ENCODE data around the gene IL2RA. TPM values are rescaled to one million over a fixed set of nuclear protein-coding genes. Genes with fewer than 3 reads are reported as not detected.

The IL2RA gene
- total and polyA plus RNA-seq, 12 donors = 0.19 to 9.1 (median 0.82) TPM

DNA sequence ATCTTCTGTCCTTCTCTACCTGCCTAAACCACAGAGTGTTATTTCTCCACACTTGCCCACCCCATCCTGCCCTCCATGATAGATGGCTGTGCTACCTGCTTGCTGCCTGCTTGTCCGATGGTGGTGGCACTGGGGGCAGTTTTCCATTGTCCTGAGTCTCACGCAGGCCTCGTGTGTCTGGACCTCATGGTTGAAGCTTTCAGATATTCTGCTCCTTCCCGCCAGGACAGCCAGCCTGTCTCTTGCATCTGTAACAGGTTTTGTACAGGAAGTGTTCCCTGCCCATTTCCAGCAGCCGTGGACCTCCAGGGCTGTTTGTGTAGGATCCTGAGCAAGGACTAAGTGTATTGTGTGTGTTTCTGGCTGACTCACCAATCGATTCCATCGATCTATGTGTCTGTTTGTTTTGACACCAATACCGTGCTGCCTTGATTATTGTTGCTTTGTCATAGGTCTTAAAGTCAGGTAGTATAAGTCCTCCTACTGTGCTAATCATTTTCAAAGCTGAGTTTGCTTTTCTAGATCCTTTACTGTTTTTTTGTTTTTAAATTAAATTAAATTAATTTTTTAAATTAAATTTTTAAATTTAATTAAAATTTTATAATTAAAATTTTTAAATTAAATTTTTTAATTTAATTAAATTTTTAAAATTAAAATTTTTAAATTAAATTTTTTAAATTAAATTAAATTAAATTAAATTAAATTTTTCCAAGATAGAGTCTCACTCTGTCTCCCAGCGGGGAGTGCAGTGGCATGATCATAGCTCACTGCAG, 93.3 kb downstream of the IL2RA start:
- no peak for DNase-seq

DNA sequence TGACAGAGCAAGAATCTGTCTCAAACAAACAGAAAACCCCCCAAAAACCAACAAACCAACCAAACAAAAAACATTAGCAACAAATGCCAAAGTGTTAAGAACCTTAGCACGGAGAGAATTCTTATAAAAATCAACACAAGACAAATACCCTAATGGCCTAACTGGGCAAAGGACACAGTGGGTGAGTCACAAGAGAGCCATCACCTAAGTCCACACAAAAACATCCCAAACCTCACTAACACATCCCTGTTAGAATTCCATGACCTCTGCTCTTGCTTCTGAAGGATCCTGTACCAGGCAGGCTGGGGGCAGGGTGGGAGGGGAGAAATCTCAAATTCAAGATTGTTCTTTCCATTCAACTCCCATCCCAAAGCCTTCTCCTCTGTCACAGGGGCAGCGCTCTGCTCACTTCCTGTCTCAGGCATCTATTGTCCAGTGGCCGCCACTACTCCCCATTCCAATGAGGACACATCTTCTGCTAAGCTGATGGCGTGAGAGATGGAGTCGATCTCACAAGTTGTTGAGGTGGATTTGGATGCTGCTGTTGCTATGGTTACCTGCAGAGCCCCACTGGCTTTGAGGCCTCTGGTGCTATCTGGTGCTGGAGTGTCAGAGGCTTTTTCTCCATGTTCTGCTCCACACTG, 94.0 kb downstream of the IL2RA start:
- no peak for DNase-seq
- Histone ChIP-seq H3K27me3 (no peaks in the 10 kb centered on the region), H3K4me3 (no peak overlapping the region), H3K36me3 (peaks cover 0 to 52% (median 0%) of the 10 kb centered on the region in 9 donors), H3K27ac (no peak overlapping the region), H3K4me1 (peaks cover 0 to 32% (median 15%) of the 10 kb centered on the region in 9 donors), H3K9me3 (no peaks in the 10 kb centered on the region)
- WGBS, 2 donors = 89 to 95% methylated on average over 5 of the region's 5 CpGs
- no peak for TF ChIP-seq CTCF (IDR thresholded peaks at IDR 0.05)
- ATAC-seq = no peak
- intact Hi-C loops (cut with DNase I) = no loop called here

More for the DNA sequence above, 93.3 kb downstream of the IL2RA start:
- H3K27me3 ChIP-seq = no peaks in the 10 kb centered on the region
- H3K36me3 ChIP-seq = peaks cover 0 to 52% (median 0%) of the 10 kb centered on the region in 9 donors
- WGBS, 2 donors = 91 to 94% methylated on average over 9 of the region's 9 CpGs
- intact Hi-C loops (cut with DNase I) = no loop called here
- H3K4me3 ChIP-seq = no peak overlapping the region
- ATAC-seq = no peak
- TF ChIP-seq CTCF (IDR thresholded peaks at IDR 0.05) = no peak
- no peaks in the 10 kb centered on the region for H3K9me3 ChIP-seq
- H3K4me1 ChIP-seq = peaks cover 0 to 39% (median 15%) of the 10 kb centered on the region in 9 donors
- no peak overlapping the region for H3K27ac ChIP-seq

GRCh38 chr10:5965266-5965665, 96.9 kb downstream of the IL2RA start:
- no peak for TF ChIP-seq CTCF (IDR thresholded peaks at IDR 0.05)
- H3K4me3 ChIP-seq = no peak overlapping the region
- peaks cover 0 to 3% (median 0%) of the 10 kb centered on the region in 9 donors for H3K4me1 ChIP-seq
- H3K27me3 ChIP-seq = no peaks in the 10 kb centered on the region
- ATAC-seq = no peak
- 90 to 93% methylated on average over 8 of the region's 8 CpGs for WGBS, 2 donors
- H3K27ac ChIP-seq = no peak overlapping the region
- peaks cover 0 to 81% (median 8%) of the 10 kb centered on the region in 9 donors for H3K36me3 ChIP-seq
- no peaks in the 10 kb centered on the region for H3K9me3 ChIP-seq
- intact Hi-C loops (cut with DNase I) = no loop called here
- DNase-seq = no peak

GRCh38 chr10:5964736-5965135, 97.4 kb downstream of the IL2RA start:
- Histone ChIP-seq H3K9me3 (no peaks in the 10 kb centered on the region), H3K4me1 (no peaks in the 10 kb centered on the region), H3K27ac (no peak overlapping the region), H3K4me3 (no peak overlapping the region), H3K27me3 (no peaks in the 10 kb centered on the region), H3K36me3 (peaks cover 0 to 87% (median 12%) of the 10 kb centered on the region in 9 donors)
- no peak for TF ChIP-seq CTCF (IDR thresholded peaks at IDR 0.05)
- DNase-seq (no peak), ATAC-seq (no peak)
- intact Hi-C loops (cut with DNase I) = no loop called here
- 90 to 91% methylated on average over 13 of the region's 13 CpGs for WGBS, 2 donors
